ENCODE data around the gene MRPL21. TPM values are rescaled to one million over a fixed set of nuclear protein-coding genes. Genes with fewer than 3 reads are reported as not detected.

Gene MRPL21
- total and polyA plus RNA-seq, 2 of the 13 experiments (the other 11 are each of a cell fraction or from before 2014, with no cell fraction given): 61.5 to 100 TPM

GRCh38 chr11:68843703-68844312 lies 59.8 kb downstream of the MRPL21 start (continued):
- TF ChIP-seq ARID4A (CRISPR knock-in tag; IDR thresholded peaks at IDR 0.05; ENCODE audit: borderline replicate concordance): peak; percentile 70; the same call in 1 of the 2 replicates
- TF ChIP-seq CEBPG (CRISPR knock-in tag; IDR thresholded peaks at IDR 0.05): peak; percentile 33
- TF ChIP-seq, protein P1, sequence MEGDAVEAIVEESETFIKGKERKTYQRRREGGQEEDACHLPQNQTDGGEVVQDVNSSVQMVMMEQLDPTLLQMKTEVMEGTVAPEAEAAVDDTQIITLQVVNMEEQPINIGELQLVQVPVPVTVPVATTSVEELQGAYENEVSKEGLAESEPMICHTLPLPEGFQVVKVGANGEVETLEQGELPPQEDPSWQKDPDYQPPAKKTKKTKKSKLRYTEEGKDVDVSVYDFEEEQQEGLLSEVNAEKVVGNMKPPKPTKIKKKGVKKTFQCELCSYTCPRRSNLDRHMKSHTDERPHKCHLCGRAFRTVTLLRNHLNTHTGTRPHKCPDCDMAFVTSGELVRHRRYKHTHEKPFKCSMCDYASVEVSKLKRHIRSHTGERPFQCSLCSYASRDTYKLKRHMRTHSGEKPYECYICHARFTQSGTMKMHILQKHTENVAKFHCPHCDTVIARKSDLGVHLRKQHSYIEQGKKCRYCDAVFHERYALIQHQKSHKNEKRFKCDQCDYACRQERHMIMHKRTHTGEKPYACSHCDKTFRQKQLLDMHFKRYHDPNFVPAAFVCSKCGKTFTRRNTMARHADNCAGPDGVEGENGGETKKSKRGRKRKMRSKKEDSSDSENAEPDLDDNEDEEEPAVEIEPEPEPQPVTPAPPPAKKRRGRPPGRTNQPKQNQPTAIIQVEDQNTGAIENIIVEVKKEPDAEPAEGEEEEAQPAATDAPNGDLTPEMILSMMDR (CRISPR knock-in tag; IDR thresholded peaks at IDR 0.05): peak; percentile 90
- TF ChIP-seq PRDM10 (CRISPR knock-in tag; IDR thresholded peaks at IDR 0.05; ENCODE audit: low read depth): no peak
- TF ChIP-seq SRSF1 (optimal IDR thresholded peaks at IDR 0.05; ENCODE audit: low read depth, low read length): no peak
- TF ChIP-seq ZXDC (CRISPR knock-in tag; IDR thresholded peaks at IDR 0.05): 0 out of 2 replicates have a peak, but pooled peaks have one; percentile 46
- TF ChIP-seq XBP1 (CRISPR knock-in tag; IDR thresholded peaks at IDR 0.05): no peak
- TF ChIP-seq ZFP1 (CRISPR knock-in tag; IDR thresholded peaks at IDR 0.05): no peak
- no peak for TF ChIP-seq U2AF2 (IDR thresholded peaks at IDR 0.05; ENCODE audit: low read depth, low read length)
- 0 out of 2 replicates have a peak, but pooled peaks have one; percentile 40 for TF ChIP-seq SNAI1 (CRISPR knock-in tag; IDR thresholded peaks at IDR 0.05; ENCODE audit: borderline replicate concordance)
- TF ChIP-seq, protein P2, sequence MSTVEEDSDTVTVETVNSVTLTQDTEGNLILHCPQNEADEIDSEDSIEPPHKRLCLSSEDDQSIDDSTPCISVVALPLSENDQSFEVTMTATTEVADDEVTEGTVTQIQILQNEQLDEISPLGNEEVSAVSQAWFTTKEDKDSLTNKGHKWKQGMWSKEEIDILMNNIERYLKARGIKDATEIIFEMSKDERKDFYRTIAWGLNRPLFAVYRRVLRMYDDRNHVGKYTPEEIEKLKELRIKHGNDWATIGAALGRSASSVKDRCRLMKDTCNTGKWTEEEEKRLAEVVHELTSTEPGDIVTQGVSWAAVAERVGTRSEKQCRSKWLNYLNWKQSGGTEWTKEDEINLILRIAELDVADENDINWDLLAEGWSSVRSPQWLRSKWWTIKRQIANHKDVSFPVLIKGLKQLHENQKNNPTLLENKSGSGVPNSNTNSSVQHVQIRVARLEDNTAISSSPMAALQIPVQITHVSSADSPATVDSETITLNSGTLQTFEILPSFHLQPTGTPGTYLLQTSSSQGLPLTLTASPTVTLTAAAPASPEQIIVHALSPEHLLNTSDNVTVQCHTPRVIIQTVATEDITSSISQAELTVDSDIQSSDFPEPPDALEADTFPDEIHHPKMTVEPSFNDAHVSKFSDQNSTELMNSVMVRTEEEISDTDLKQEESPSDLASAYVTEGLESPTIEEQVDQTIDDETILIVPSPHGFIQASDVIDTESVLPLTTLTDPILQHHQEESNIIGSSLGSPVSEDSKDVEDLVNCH (CRISPR knock-in tag; IDR thresholded peaks at IDR 0.05): no peak
- no peak for TF ChIP-seq ZNF253 (CRISPR knock-in tag; IDR thresholded peaks at IDR 0.05; ENCODE audit: borderline replicate concordance)
- TF ChIP-seq PHB2 (IDR thresholded peaks at IDR 0.05; ENCODE audit: partially characterized antibody): no peak
- no peak; the same call in 1 of the 2 replicates for TF ChIP-seq ZNF629 (CRISPR knock-in tag; conservative IDR thresholded peaks at IDR 0.05)

Measured in HepG2 (cell line).